Stimulated activated CD8-positive, alpha-beta memory T cell treated with anti-CD3 and anti-CD28 coated beads, Interleukin-4, amount 100 ng/mL, for 24 hours (primary cell): ENCODE measurements around the gene RGS10.

Source experiments
- DNase-seq: peaks from one replicate; pipeline ENCODE4 v3.0.0-alpha.2; 2020; ENCODE audit warnings: low read depth

RGS10 gene

GRCh38 chr10:119518176-119518575, 24.3 kb downstream of the RGS10 start:
- DNase-seq = no peak

- no peak for DNase-seq
These were observed 25.0 kb downstream of the RGS10 start for GRCh38 chr10:119517235-119518141.

- DNase-seq = peak; percentile 46
These were observed 25.9 kb downstream of the RGS10 start for GRCh38 chr10:119516381-119517234.

GRCh38 chr10:119515511-119516045, 26.9 kb downstream of the RGS10 start:
- DNase-seq = no peak

GRCh38 chr10:119514819-119515218, 27.7 kb downstream of the RGS10 start:
- no peak for DNase-seq

- DNase-seq = no peak
These were observed 30.5 kb downstream of the RGS10 start for GRCh38 chr10:119511828-119512515.

- DNase-seq = no peak
These were observed 32.5 kb downstream of the RGS10 start for GRCh38 chr10:119509909-119510451.

- no peak for DNase-seq
These were observed 35.4 kb downstream of the RGS10 start for GRCh38 chr10:119507115-119507514.

- DNase-seq = no peak
These were observed 36.8 kb downstream of the RGS10 start for GRCh38 chr10:119505588-119506315.

- no peak for DNase-seq
These were observed 37.4 kb downstream of the RGS10 start for GRCh38 chr10:119505131-119505551.

GRCh38 chr10:119504651-119505050, 37.9 kb downstream of the RGS10 start:
- no peak for DNase-seq

- no peak for DNase-seq
These were observed 38.7 kb downstream of the RGS10 start for GRCh38 chr10:119503821-119504220.

- no peak for DNase-seq
These were observed 39.8 kb downstream of the RGS10 start for GRCh38 chr10:119502618-119503155.

- peak; percentile 68 for DNase-seq
These were observed 40.3 kb downstream of the RGS10 start for GRCh38 chr10:119502209-119502608.

GRCh38 chr10:119501690-119502089, 40.8 kb downstream of the RGS10 start:
- DNase-seq = no peak

- DNase-seq = no peak
These were observed 41.7 kb downstream of the RGS10 start for GRCh38 chr10:119500821-119501220.

- DNase-seq = no peak
These were observed 42.3 kb downstream of the RGS10 start for GRCh38 chr10:119500123-119500795.

GRCh38 chr10:119499677-119500002, 42.9 kb downstream of the RGS10 start:
- DNase-seq = no peak

- no peak for DNase-seq
These were observed 43.4 kb downstream of the RGS10 start for GRCh38 chr10:119498889-119499676.
